Cardiac fibroblast (primary cell): ENCODE measurements around the gene SLC36A1.
A peak's percentile ranks its signal among the peaks of the same experiment; 100 is the strongest.

ENCODE experiments used
- DNase-seq, 2 donors: peaks; one replicate each; pipeline versions ENCODE4 v3.0.0 to v3.0.0-alpha.2; 2010; ENCODE audit warnings: low read depth in 2 of 2
- H3K4me3 ChIP-seq, 2 donors: replicated peaks in 1 of 2; 1 replicate in 1 of 2; 2 replicates in 1 of 2; pipeline ENCODE4 v1.5.1; 2011; ENCODE audit warnings: low read depth in 2 of 2, low read length in 2 of 2, mild to moderate bottlenecking in 2 of 2, moderate library complexity in 1 of 2
- TF ChIP-seq, protein P1 (sequence below): IDR thresholded peaks from one replicate; pipeline ENCODE4 v1.5.1; 2011; ENCODE audit warnings: low read depth, mild to moderate bottlenecking, low read length, inconsistent platforms

SLC36A1 gene

DNA sequence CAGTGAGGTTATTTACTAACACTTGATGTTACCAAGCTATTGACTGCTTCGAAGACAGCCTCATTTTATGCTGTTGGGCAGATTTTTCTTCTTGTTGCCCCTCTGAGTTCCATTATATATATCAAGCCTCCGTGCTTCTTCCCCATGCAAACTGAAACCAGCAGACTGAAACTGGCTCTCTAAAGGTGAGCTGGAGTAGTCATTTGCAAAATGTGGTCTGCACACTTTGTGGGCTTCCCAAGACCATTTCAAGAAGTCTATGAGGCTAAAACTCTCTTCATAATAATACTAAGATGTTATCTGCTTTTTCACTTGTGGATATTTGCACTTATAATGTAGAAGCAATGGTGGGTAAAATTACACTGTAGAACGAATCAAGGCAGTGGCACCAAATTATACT is 13.9 kb downstream of the SLC36A1 start:
- TF ChIP-seq, protein P1, sequence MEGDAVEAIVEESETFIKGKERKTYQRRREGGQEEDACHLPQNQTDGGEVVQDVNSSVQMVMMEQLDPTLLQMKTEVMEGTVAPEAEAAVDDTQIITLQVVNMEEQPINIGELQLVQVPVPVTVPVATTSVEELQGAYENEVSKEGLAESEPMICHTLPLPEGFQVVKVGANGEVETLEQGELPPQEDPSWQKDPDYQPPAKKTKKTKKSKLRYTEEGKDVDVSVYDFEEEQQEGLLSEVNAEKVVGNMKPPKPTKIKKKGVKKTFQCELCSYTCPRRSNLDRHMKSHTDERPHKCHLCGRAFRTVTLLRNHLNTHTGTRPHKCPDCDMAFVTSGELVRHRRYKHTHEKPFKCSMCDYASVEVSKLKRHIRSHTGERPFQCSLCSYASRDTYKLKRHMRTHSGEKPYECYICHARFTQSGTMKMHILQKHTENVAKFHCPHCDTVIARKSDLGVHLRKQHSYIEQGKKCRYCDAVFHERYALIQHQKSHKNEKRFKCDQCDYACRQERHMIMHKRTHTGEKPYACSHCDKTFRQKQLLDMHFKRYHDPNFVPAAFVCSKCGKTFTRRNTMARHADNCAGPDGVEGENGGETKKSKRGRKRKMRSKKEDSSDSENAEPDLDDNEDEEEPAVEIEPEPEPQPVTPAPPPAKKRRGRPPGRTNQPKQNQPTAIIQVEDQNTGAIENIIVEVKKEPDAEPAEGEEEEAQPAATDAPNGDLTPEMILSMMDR, result no peak
- no peak overlapping the region for H3K4me3 ChIP-seq

DNA sequence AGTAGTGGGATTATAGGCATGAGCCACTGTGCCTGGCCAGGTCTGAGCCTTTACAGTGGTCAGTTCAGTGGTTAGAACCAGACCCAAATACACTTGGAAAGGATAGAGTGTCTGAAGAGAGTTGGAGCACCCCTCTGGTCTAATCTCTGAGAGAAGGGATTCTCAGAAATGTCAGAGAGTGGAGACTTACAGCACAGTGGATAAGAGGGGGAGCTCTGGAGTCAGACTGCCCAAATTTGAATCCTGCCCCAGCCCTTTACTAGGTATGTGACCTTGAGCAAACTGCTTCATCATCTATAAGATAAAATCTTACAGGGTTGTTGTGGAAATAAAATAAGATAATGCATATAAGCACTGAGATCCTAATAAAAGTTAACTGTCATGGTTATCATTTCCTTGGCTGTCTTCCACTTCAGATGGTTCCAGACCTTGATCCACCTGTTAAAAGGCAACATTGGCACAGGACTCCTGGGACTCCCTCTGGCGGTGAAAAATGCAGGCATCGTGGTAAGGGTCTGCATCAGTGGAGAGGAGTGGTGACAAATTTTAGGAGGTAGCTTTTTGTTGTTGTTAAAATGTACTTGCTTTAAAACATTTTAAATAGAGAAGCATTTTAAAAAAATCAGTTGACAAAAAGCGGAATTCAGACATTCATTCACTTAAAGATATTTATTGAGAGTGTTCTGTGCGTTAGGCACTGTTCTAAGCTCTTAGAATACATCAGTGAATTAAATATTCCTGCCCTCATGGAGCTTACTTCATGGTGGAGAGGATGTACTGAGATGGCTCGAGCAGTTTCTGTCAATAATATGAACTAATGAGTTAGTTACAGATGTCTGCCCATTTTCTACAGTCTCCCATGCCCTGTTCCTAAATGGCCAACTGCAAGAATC is 16.0 kb downstream of the SLC36A1 start:
- H3K4me3 ChIP-seq, result no peak overlapping the region
- no peak for DNase-seq
- TF ChIP-seq, protein P1, result peak; percentile 35

More for the DNA sequence above, 13.9 kb downstream of the SLC36A1 start:
- no peak for DNase-seq

DNA sequence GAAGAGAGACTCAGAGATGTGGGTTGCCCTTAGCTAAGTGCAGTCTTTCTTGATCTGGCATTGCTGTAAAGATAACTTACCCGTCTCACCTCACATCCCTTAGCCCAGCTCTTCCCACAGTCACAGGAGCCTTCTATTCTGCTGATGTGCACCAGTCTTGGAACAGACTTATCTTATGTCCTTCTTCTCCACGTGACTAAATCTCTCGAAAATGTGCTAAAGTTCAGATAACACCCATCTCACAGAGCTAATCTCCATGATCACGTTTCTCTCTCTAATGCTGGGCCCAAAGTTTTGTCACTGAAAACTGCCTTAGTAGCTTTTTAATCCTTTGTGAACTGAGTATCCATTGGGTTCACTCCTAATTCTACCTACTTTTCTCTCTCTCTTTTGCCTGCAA is 16.7 kb downstream of the SLC36A1 start:
- TF ChIP-seq, protein P1, result no peak
- DNase-seq, result no peak
- no peak overlapping the region for H3K4me3 ChIP-seq

DNA sequence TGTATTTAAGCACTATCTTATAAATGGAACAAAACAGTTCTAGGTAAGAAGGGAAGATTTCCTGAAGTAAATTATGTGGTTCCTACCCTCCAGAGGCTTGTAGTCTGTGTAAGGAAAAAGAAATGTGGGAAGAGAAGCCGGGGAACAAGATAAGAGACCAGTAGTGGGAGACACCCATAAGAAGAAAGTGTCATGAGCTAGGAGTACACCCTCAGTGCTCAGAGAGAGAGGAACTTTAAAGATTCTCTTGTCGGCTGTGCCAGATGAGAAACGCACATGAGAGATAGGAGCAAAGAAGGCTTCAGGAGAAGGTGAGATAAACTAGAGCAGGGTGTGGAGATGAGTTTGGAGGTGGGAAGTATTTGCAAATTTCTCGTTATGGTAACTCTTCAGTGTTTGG is 18.1 kb downstream of the SLC36A1 start:
- no peak for DNase-seq
- TF ChIP-seq, protein P1, result no peak
- H3K4me3 ChIP-seq, result no peak overlapping the region

DNA sequence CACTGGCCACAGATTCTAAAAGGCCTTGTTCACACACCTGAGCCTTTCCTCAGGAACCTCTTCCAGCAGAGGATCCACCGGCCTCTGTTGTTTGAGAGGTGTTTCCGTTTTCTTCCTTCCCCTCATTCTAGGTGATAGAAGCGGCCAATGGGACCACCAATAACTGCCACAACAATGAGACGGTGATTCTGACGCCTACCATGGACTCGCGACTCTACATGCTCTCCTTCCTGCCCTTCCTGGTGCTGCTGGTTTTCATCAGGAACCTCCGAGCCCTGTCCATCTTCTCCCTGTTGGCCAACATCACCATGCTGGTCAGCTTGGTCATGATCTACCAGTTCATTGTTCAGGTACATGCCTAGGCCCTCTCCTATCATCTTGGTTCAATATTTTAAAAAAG is 20.2 kb downstream of the SLC36A1 start:
- TF ChIP-seq, protein P1, result no peak
- no peak overlapping the region for H3K4me3 ChIP-seq
- DNase-seq, result no peak

DNA sequence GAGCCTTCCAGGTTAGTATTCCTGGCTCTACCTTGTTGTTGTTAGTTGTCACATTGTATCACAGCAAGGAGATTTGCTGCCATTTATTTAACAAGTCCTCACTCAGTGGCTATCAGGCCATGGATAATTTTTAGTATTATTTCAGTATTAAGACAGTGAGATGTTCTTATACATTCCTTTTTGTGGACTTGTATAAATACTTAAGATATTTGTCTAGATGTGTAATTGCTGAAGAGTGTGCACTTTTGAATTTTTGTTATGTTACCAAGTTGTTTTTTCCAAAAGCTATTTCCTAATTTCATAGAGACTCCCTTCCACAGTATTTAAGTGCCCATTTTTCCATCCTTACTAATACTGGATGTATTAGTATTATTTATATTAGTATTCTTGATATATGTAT is 22.0 kb downstream of the SLC36A1 start:
- no peak overlapping the region for H3K4me3 ChIP-seq
- DNase-seq, result peak in 1 of 2 donors; percentile 37
- TF ChIP-seq, protein P1, result no peak
